Stimulated activated CD4-positive, alpha-beta T cell treated with anti-CD3 and anti-CD28 coated beads, Interleukin-15, amount 100 ng/mL, for 1 hour (primary cell): ENCODE results near the gene SCG3.

Experiments used
- DNase-seq, 2 donors: peaks; one replicate each; pipeline ENCODE4 v3.0.0-alpha.2; 2020; ENCODE audit warnings: low read depth in 1 of 2, low spot score in 1 of 2

SCG3 gene

DNA sequence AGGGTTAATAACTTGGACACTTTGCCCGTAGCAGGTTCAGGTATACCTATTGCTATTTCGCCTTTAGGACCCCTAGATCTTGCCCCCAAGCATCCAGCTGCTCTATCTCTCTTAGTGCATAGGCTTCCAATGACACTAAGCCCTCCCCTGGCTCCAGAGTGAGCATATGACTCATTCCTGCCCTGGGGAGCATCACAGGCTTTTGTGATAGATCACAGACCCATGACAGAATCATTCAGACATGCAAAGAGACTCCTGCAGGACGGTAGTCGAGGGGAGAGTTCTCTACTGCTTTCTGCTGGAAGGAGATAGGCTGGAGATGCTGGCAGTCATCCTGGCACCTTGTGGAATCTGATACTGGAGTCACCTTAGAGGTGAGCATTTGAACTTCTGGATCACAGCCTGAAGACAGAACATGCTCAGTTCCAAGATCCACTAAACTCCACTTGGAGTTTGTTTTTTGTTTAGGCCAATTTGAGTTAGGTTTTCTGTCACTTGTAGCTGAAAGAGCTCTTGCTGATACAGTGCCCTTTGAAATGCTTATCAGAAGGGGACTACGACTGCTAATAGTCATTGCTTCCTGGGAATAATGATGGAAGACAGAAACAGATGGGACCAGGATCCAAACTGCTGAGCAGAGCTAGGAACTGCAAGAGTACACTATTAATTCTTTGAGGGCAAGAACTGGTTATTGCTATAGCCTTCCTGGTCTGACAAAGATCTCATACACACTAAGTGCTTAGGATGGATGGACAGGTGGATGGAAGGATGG lies 45.2 kb downstream of the SCG3 start:
- DNase-seq: no peak

- no peak for DNase-seq
Measured at GRCh38 chr15:51727141-51727897, 46.0 kb downstream of the SCG3 start.

- no peak for DNase-seq
Measured at GRCh38 chr15:51731549-51732267, 50.4 kb downstream of the SCG3 start.

GRCh38 chr15:51732646-51733045 lies 51.3 kb downstream of the SCG3 start:
- no peak for DNase-seq

GRCh38 chr15:51735228-51736010 lies 54.1 kb downstream of the SCG3 start:
- DNase-seq: no peak

DNA sequence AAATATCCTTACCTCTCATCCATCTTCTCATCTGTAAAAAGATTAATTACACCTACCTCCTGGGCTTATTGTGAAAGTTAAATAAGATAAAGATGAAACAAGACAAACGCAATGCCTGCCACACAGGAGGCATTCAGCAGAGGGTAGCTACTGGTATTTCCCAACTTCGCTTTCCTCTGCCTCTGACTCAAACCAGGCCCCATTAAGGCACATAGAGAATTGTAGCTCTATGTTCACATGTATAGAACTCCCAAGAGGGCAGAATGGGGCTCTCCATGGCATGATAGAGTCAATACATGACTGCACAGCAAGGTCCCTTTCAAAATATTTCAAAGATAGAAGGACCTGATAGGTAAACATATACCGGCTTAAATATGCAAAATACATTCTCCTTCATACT lies 54.8 kb downstream of the SCG3 start:
- no peak for DNase-seq

- DNase-seq: peak in 1 of 2 donors; percentile 42
Measured at GRCh38 chr15:51736751-51737521, 55.6 kb downstream of the SCG3 start.

DNA sequence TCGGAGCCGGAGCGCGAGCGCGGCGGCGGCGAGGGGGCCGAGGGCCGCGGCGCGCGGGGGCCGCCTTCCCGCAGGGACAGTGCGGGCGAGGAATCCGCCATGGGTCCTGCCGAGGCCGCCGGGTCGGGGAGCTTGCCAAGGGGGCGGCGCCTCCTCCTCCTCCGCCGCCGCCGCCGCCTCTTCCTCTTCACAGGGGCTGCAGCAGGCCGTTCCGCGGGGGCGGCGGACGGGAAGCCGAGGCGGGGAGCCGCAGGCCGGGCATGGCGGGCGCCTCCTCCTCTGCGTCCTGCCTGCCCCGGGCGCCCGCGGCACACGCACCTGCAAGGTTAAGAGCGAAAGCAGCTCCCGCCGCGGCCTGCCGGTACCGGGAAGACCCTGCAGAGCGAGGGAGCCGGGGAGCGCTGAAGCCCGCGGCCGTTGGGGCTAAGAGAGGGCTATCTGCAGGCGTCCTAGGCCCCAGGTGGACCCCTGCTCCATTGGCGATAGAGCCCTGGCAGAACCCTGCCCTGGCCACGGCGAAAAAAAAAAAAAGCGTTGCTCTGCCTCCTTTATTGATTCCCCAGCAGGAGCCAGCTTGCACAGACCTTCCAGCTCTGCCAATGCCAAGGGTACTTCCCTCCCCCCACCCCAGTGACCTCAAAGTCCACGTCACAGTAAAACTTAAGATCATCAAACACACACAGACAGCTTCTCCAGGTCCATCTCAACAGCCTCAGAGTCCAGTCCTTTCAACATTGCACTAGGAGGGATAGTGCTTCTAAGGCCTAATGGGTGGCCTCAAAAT lies 56.4 kb downstream of the SCG3 start, which contains the start of gene LYSMD2:
Gene LYSMD2, minus strand, starts transcription at position 134 of the 784 bp plus-strand sequence. Its CDS starts 33 bp downstream, at position 101.
- peak; percentile 48 to 68 for DNase-seq

DNA sequence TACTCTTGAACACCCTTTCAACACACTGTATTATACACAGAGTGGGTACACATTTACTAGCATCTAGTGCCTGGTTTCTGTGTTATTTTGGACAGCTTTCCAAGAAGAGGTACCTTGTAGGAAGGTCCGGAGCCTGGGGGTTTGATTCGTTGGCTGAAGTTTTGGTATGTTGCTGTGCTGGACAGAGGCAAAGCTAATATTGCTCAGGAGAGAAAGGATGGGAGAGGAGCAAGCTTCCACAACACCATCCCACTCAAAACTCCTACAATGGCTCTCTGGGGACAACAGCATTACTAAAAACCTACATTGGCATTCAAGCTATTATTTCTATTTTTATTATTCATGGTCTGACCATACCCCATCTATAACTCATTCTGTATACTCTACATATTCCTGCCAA lies 57.2 kb downstream of the SCG3 start:
- no peak for DNase-seq

GRCh38 chr15:51739061-51739712 lies 57.9 kb downstream of the SCG3 start:
- DNase-seq: no peak

DNA sequence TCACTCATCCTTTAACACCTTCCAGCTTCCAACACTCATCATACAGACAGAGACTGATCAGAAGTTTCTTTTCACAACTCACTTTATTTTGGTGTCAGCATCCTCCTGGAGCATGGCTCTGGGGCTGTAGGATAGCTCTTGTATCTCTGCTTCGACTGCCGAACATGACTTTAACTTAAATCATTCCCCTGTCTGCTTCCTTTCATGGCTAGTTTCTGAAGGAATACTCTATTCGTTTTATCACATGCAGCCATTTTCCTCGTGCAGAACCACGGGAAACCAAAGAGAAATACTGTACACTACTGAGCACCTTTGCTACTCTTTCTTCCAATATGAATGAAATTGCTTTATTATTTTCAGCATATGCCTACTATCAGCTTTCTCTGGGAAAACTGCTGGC lies 68.0 kb downstream of the SCG3 start:
- DNase-seq: no peak

GRCh38 chr15:51750186-51750585 lies 68.9 kb downstream of the SCG3 start:
- no peak for DNase-seq

- peak; percentile 25 to 44 for DNase-seq
Measured at GRCh38 chr15:51750792-51751696, 69.7 kb downstream of the SCG3 start, which contains the start of gene TMOD2. TSS of gene TMOD2 (plus strand) at chr15:51751597. CDS start at chr15:51766442, 14,845 bp downstream.

DNA sequence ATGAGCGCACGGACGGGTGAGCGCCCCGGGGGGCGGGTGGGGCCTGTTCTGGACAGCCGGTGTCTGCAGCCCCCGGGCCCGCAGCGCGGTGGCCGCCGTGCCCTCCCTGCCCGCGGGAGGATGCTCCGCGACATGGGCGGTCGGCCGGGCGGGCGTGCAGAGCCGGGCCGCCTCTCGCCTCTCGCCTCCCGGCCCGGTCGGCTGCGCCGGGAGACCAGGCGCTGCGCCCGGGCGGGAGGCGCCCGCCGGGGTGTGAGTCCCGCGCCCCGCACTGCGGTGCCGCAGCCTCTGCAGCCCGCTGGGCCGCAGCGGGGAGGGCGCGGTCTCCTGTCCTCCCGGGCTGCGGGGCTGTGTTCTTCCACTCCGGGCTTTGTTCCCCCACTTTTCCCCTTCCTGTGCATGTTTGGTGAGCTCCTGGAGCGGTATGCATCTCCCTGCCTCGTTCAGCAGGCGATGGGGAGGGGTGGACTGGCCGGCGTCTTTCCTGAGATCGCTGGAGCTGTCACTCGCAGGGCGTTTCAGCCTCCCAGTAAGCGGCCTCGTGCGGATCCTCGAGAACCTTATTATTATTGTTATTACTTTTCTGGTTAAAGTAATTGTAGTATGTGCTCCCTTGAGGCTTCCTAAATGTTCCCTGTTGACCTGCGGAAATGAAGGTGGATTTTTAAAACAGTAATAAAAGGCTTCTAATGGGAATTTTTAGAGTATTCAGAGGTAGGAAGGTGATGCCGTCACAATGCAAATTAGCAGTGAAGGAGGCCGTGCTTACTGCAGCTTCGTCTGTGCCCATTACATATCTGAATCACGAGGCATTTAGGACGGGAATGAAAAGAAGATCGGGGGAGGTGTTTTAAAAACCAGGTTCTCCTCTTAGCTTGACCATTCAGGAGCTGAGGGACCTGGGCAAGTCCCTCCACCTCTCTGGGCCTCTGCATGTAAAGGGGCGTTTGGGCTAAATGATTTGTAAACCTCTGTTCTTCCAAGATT lies 70.7 kb downstream of the SCG3 start:
- DNase-seq: no peak

- no peak for DNase-seq
Measured at GRCh38 chr15:51752888-51753287, 71.6 kb downstream of the SCG3 start.

DNA sequence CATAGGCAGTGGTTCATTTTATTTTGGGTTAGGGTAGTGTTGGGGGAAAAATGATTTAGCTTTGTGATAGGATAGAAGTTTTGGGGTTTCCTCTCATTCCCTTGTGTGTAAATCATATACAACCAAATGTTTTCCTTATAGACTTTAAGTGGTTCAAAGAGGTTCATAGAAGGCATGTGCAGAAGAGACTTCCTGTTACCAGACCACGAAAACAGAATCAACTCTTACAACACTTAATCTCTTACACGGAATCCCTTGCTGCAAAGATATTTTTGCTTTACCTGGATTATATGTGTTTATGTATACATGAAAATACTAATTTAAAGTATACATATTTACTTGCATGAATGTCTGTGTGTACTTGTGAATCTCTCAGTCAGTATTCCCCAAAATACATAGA lies 73.0 kb downstream of the SCG3 start:
- DNase-seq: no peak

DNA sequence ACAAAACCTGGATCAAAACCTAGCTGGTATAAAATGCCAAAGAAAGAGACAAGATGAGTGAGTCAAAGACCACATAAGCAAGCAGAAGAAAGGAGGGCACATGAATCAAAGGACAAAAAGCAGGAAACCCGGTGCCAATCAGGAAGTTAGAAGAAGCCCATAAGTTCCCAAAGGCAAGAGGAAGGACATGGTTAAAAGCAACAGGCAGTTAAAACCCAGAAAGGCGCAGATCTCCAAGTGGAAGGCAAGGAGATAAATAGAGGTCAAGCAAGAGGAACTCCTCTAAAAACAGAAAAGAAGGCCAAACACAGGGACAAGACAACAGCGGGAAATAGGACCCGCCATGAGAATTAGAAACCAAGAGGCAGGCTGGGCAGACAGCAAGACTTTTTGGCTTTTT lies 74.5 kb downstream of the SCG3 start:
- DNase-seq: no peak
